ENCODE data around the gene WIPI1.
"Not testable (repeated sequence)": the region's sequence is repeated elsewhere in the genome, so short reads cannot be mapped to it uniquely, and the experiment has no call there.

WIPI1 gene

DNA sequence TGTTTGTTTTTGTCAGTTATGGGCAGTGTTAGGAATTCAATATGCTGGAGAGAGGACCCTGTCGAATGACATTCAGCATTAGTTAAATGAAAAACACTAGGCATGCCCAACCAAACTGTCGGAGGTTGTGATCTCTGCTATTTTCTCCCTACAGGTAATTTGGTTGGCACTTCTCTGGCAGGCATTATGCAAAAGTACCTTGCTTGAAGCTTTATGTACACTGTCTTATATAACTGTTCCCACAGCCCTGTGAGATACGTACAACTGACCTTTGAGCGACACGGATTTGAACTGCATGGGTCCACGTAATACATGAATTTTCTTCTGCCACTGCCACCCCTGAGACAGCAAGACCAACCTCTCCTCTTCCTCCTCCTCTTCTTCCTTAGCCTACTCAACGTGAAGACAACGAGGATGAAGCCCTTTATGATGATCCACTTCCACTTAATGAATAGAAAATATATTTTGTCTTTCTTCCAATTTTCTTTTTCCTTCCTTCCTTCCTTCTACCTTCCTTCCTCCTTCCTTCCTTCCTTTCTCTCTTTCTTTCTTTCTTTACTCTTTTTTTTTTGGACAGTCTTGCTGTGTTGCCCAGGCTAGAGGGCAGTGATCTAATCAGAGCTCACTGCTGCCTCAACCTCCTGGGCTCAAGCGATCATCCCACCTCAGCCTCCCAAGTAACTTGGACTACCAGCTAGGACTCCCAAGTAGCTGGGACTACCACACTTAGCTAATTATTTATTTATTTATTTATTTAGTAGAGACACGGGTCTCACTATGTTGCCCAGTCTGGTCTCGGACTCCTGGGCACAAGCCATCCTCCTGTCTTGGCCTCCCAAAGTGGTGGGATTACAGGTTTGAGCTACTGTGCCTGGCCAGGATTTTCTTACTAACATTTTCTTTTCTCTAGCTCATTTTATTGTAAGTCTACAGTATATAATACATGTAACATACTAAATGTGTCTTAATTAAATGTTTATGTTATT is 77.3 kb downstream of the WIPI1 start:
- Mint-ChIP-seq H3K4me1 (peaks cover 36% of the 10 kb centered on the region), H3K9me3 (no peaks in the 10 kb centered on the region), H3K27ac (no peak overlapping the region), H3K4me3 (no peak overlapping the region), H3K27me3 (ENCODE audit: low read depth) (peaks cover 5% of the 10 kb centered on the region), H3K36me3 (ENCODE audit: low read depth) (no peaks in the 10 kb centered on the region)
- no peak for TF ChIP-seq CTCF (IDR thresholded peaks at IDR 0.05; ENCODE audit: unreplicated experiment in 3 of 3)

DNA sequence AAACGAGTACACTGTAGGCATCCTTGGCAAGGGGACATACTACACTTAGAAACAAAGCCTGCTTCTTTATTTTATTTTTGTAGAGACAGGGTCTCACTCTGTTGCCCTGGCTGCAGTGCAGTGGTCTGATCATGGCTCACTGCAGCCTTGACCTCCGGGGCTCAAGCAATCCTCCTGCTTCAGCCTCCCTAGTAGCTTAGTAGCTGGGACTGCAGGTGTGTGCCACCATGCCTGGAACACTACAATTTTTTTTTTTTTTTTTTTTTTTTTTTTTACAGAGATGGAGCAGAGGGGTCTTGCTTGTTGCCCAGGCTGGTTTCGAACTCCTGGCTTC is 78.2 kb downstream of the WIPI1 start:
- H3K9me3 Mint-ChIP-seq = no peaks in the 10 kb centered on the region
- peaks cover 11% of the 10 kb centered on the region for H3K27me3 Mint-ChIP-seq (ENCODE audit: low read depth)
- H3K36me3 Mint-ChIP-seq (ENCODE audit: low read depth) = no peaks in the 10 kb centered on the region
- TF ChIP-seq CTCF (IDR thresholded peaks at IDR 0.05; ENCODE audit: unreplicated experiment in 3 of 3) = no peak
- H3K27ac Mint-ChIP-seq = no peak overlapping the region
- peaks cover 31% of the 10 kb centered on the region for H3K4me1 Mint-ChIP-seq
- H3K4me3 Mint-ChIP-seq = no peak overlapping the region

DNA sequence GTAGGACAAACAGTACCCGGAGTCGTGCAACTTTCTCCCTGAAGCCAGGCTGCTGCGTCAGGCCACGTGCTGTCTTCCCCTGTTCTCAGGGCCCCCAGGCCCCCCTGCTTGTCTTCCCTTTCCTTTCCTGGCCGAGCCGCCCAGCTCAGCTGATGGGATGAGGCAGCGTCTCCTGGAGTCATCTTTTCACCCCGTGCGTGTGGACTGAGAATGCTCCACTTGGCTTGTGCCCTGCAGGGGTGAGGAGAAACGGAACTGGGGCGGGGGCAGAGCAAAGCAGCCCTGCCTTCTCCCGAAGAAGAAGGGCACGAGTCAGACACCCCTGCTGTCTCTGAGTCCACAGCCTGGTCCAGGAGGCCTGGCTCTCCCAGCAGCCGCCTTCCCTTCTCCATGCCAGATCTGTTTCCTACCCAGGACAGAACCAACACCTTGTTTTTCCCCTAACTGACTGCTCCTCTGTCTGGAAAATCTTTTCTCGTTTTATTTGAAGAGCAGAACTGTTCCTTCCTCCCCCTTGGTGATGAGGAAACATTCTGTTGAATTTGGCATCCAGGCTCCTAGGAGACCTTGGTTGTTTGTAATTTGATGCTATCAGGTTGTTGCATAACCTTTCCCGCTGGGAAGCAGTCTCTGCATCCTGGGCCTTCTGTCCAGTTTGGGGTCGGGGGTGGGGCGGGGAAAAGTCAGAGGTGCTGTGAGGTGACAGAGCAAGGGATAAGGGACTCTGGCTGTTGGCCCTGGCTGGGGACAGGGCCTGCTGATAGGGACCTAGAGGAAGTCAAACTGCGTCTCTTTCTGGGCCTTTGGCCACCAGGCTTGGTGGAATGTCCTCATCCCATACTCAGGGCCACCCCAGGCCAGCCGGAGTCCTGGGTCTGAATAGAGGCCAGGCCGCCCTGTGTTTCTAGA is 78.8 kb downstream of the WIPI1 start:
- Mint-ChIP-seq H3K27ac (peak overlapping the region; percentile 15 to 80 (median 67)), H3K9me3 (no peaks in the 10 kb centered on the region), H3K27me3 (ENCODE audit: low read depth) (peaks cover 11% of the 10 kb centered on the region), H3K4me1 (peaks cover 27% of the 10 kb centered on the region), H3K4me3 (no peak overlapping the region), H3K36me3 (ENCODE audit: low read depth) (no peaks in the 10 kb centered on the region)
- TF ChIP-seq CTCF (IDR thresholded peaks at IDR 0.05; ENCODE audit: unreplicated experiment in 3 of 3) = no peak

- peak overlapping the region; percentile 15 to 80 (median 67) for H3K27ac Mint-ChIP-seq
- no peaks in the 10 kb centered on the region for H3K36me3 Mint-ChIP-seq (ENCODE audit: low read depth)
- peaks cover 11% of the 10 kb centered on the region for H3K27me3 Mint-ChIP-seq (ENCODE audit: low read depth)
- no peaks in the 10 kb centered on the region for H3K9me3 Mint-ChIP-seq
- no peak overlapping the region for H3K4me3 Mint-ChIP-seq
- H3K4me1 Mint-ChIP-seq = peaks cover 25% of the 10 kb centered on the region
- no peak for TF ChIP-seq CTCF (IDR thresholded peaks at IDR 0.05; ENCODE audit: unreplicated experiment in 3 of 3)
These were observed 79.5 kb downstream of the WIPI1 start for GRCh38 chr17:68377771-68378267.

GRCh38 chr17:68376178-68376577 is 81.1 kb downstream of the WIPI1 start:
- Mint-ChIP-seq H3K4me1 (peaks cover 18% of the 10 kb centered on the region), H3K27me3 (ENCODE audit: low read depth) (peaks cover 14% of the 10 kb centered on the region)
- H3K36me3 Mint-ChIP-seq (ENCODE audit: low read depth); H3K9me3 Mint-ChIP-seq; H3K4me3 Mint-ChIP-seq; H3K27ac Mint-ChIP-seq: not testable (repeated sequence)

DNA sequence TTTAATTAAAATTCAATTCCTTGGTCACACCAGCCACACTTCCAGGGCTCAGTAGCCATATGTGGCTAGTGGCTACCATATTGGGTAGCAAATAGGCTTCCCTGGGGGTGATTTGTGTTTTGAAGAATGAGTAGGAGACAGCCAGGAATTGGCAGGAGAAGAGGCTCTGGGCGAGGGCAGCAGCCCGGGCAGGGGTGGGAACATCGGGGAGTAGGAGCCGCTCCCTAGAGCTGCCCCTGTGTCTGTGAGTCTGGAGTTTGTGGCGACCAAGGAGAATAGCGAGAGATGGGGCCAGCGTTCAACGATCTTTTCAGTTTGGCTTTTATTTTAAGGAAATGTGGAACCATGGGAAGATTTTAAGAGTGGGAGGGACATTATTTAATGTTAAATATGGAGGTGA is 81.7 kb downstream of the WIPI1 start:
- no peak for TF ChIP-seq CTCF (IDR thresholded peaks at IDR 0.05; ENCODE audit: unreplicated experiment in 3 of 3)
- H3K27ac Mint-ChIP-seq = no peak overlapping the region
- peaks cover 14% of the 10 kb centered on the region for H3K27me3 Mint-ChIP-seq (ENCODE audit: low read depth)
- H3K4me1 Mint-ChIP-seq = peaks cover 12% of the 10 kb centered on the region
- no peaks in the 10 kb centered on the region for H3K9me3 Mint-ChIP-seq
- H3K36me3 Mint-ChIP-seq (ENCODE audit: low read depth) = no peaks in the 10 kb centered on the region
- no peak overlapping the region for H3K4me3 Mint-ChIP-seq
